Activated CD8-positive, alpha-beta memory T cell treated with anti-CD3 and anti-CD28 coated beads, Interleukin-2, amount 10 ng/mL, durations not matched to agents 7 days and 5 days (primary cell): ENCODE data around the gene KCNK5. TPM values are rescaled to one million over a fixed set of nuclear protein-coding genes. Genes with fewer than 3 reads are reported as not detected.

Experiments used
- ATAC-seq: fragments of 150-1000 bp; cut with Tn5 transposase; one replicate; pipeline ENCODE4 v1.10.0; 2021; ENCODE audit warnings: moderate library complexity
- CTCF ChIA-PET: fragments of 350-600 bp; sonication (Branson Sonifier 250); formaldehyde crosslinking; loops from one replicate; lab custom pipeline; 2021; ENCODE audit warnings: antibody characterized with exemption; lab: Charles Lee
- DNase-seq: peaks from one replicate; pipeline ENCODE4 v3.0.0-alpha.2; 2020
- H3K27ac Mint-ChIP-seq: one replicate; pipeline ENCODE4 v1.8.0; 2021; ENCODE audit warnings: mild to moderate bottlenecking, mixed read lengths
- H3K27me3 Mint-ChIP-seq: one replicate; pipeline ENCODE4 v1.8.0; 2021; ENCODE audit warnings: mixed read lengths
- H3K36me3 Mint-ChIP-seq: one replicate; pipeline ENCODE4 v1.8.0; 2021; ENCODE audit warnings: mild to moderate bottlenecking, mixed read lengths
- H3K4me1 Mint-ChIP-seq: one replicate; pipeline ENCODE4 v1.8.0; 2021; ENCODE audit warnings: mixed read lengths
- H3K4me3 Mint-ChIP-seq: one replicate; pipeline ENCODE4 v1.8.0; 2021; ENCODE audit warnings: mild to moderate bottlenecking, moderate library complexity, mixed read lengths
- H3K9me3 Mint-ChIP-seq: one replicate; pipeline ENCODE4 v1.8.0; 2022; ENCODE audit warnings: low read depth, mixed read lengths
- total RNA-seq, 2 experiments: library from RNA; stranded (reverse); gene quantifications; one replicate each; pipeline ENCODE4 v1.2.3, GENCODE V29; 2021

KCNK5 gene
- total RNA-seq, 2 experiments from 2014 or later, result 19.1 to 30.8 TPM

- CTCF ChIA-PET, result interaction anchor here (3.6 to 4.7 kb wide), 2 partner anchors 11 to 71 kb away, joined by 19 to 29 read pairs; no protein-coding TSS in a partner anchor
- no peak overlapping the region for H3K27ac Mint-ChIP-seq
- no peak for ATAC-seq
- no peak for DNase-seq
- peaks cover 6% of the 10 kb centered on the region for H3K36me3 Mint-ChIP-seq
- H3K4me3 Mint-ChIP-seq, result no peak overlapping the region
- peaks cover 20% of the 10 kb centered on the region for H3K4me1 Mint-ChIP-seq
- H3K9me3 Mint-ChIP-seq, result no peaks in the 10 kb centered on the region
- peaks cover 3% of the 10 kb centered on the region for H3K27me3 Mint-ChIP-seq
Measured at GRCh38 chr6:39231521-39232243, 2.4 kb upstream of the KCNK5 start.

GRCh38 chr6:39230654-39231035 lies 1.4 kb upstream of the KCNK5 start:
- DNase-seq (no peak), ATAC-seq (no peak)
- Mint-ChIP-seq H3K4me1 (peaks cover 26% of the 10 kb centered on the region), H3K9me3 (no peaks in the 10 kb centered on the region), H3K4me3 (no peak overlapping the region), H3K36me3 (peaks cover 14% of the 10 kb centered on the region), H3K27me3 (no peaks in the 10 kb centered on the region), H3K27ac (no peak overlapping the region)
- CTCF ChIA-PET, result interaction anchor here (0.8 to 4.7 kb wide), 5 partner anchors 10 to 78 kb away, joined by 3 to 29 read pairs (median 6); no protein-coding TSS in a partner anchor

- Mint-ChIP-seq H3K36me3 (peaks cover 30% of the 10 kb centered on the region), H3K27me3 (no peaks in the 10 kb centered on the region), H3K27ac (peak overlapping the region; percentile 98), H3K4me1 (peaks cover 48% of the 10 kb centered on the region), H3K9me3 (no peaks in the 10 kb centered on the region), H3K4me3 (peak overlapping the region; percentile 85)
- peak; percentile 56 for DNase-seq
- CTCF ChIA-PET, result interaction anchor here (0.6 to 4.7 kb wide), 10 partner anchors 8 to 116 kb away, joined by 3 to 29 read pairs (median 3); partner anchors contain the start of gene SAYSD1
- no peak for ATAC-seq
Measured at GRCh38 chr6:39228111-39228971, 934 bp downstream of the KCNK5 start.

GRCh38 chr6:39227476-39227875 lies 1.8 kb downstream of the KCNK5 start:
- CTCF ChIA-PET, result interaction anchor here (1.1 to 4.7 kb wide), 5 partner anchors 21 to 355 kb away, joined by 3 to 29 read pairs (median 3); no protein-coding TSS in a partner anchor
- H3K4me1 Mint-ChIP-seq, result peaks cover 57% of the 10 kb centered on the region
- H3K27ac Mint-ChIP-seq, result peak overlapping the region; percentile 98
- DNase-seq (no peak), ATAC-seq (no peak)
- no peaks in the 10 kb centered on the region for H3K27me3 Mint-ChIP-seq
- H3K9me3 Mint-ChIP-seq, result no peaks in the 10 kb centered on the region
- H3K36me3 Mint-ChIP-seq, result peaks cover 37% of the 10 kb centered on the region
- peak overlapping the region; percentile 85 for H3K4me3 Mint-ChIP-seq

- Mint-ChIP-seq H3K27ac (peak overlapping the region; percentile 98), H3K36me3 (peaks cover 44% of the 10 kb centered on the region), H3K27me3 (no peaks in the 10 kb centered on the region), H3K9me3 (no peaks in the 10 kb centered on the region), H3K4me1 (peaks cover 64% of the 10 kb centered on the region), H3K4me3 (peak overlapping the region; percentile 85)
- CTCF ChIA-PET, result interaction anchor here (1.1 to 1.6 kb wide), 2 partner anchors 36 to 354 kb away, joined by 3 to 5 read pairs; no protein-coding TSS in a partner anchor
- no peak for ATAC-seq
- no peak for DNase-seq
Measured at GRCh38 chr6:39226639-39227329, 2.5 kb downstream of the KCNK5 start.

GRCh38 chr6:39225946-39226437 lies 3.3 kb downstream of the KCNK5 start:
- peak overlapping the region; percentile 98 for H3K27ac Mint-ChIP-seq
- peaks cover 72% of the 10 kb centered on the region for H3K4me1 Mint-ChIP-seq
- H3K4me3 Mint-ChIP-seq, result peak overlapping the region; percentile 85
- peak; percentile 92 for DNase-seq
- H3K36me3 Mint-ChIP-seq, result peaks cover 48% of the 10 kb centered on the region
- no peaks in the 10 kb centered on the region for H3K27me3 Mint-ChIP-seq
- peak; percentile 43 for ATAC-seq
- CTCF ChIA-PET, result interaction anchor here (1.6 to 2.5 kb wide), 2 partner anchors 10 to 35 kb away, joined by 5 to 10 read pairs; no protein-coding TSS in a partner anchor
- H3K9me3 Mint-ChIP-seq, result no peaks in the 10 kb centered on the region

- CTCF ChIA-PET, result interaction anchor here (1.3 to 2.5 kb wide), 2 partner anchors 10 kb away, joined by 4 to 10 read pairs; no protein-coding TSS in a partner anchor
- Mint-ChIP-seq H3K27me3 (no peaks in the 10 kb centered on the region), H3K9me3 (no peaks in the 10 kb centered on the region), H3K4me3 (peak overlapping the region; percentile 85), H3K36me3 (peaks cover 48% of the 10 kb centered on the region), H3K27ac (peak overlapping the region; percentile 98), H3K4me1 (peaks cover 76% of the 10 kb centered on the region)
- DNase-seq (peak; percentile 68), ATAC-seq (peak; percentile 18)
Measured at GRCh38 chr6:39225543-39225942, 3.7 kb downstream of the KCNK5 start.

- CTCF ChIA-PET, result interaction anchor here (0.7 to 2.5 kb wide), 5 partner anchors 9 to 136 kb away, joined by 3 to 10 read pairs (median 4); no protein-coding TSS in a partner anchor
- Mint-ChIP-seq H3K27me3 (no peaks in the 10 kb centered on the region), H3K27ac (peak overlapping the region; percentile 98), H3K4me3 (peak overlapping the region; percentile 36), H3K9me3 (no peaks in the 10 kb centered on the region), H3K36me3 (peaks cover 49% of the 10 kb centered on the region), H3K4me1 (peaks cover 81% of the 10 kb centered on the region)
- DNase-seq (no peak), ATAC-seq (no peak)
Measured at GRCh38 chr6:39224523-39225182, 4.6 kb downstream of the KCNK5 start.

- H3K27me3 Mint-ChIP-seq, result no peaks in the 10 kb centered on the region
- CTCF ChIA-PET, result interaction anchor here (0.7 to 2.5 kb wide), 4 partner anchors 8 to 136 kb away, joined by 3 to 10 read pairs (median 4); no protein-coding TSS in a partner anchor
- no peaks in the 10 kb centered on the region for H3K9me3 Mint-ChIP-seq
- H3K4me1 Mint-ChIP-seq, result peaks cover 84% of the 10 kb centered on the region
- ATAC-seq (no peak), DNase-seq (no peak)
- H3K4me3 Mint-ChIP-seq, result peak overlapping the region; percentile 34
- H3K36me3 Mint-ChIP-seq, result peaks cover 51% of the 10 kb centered on the region
- H3K27ac Mint-ChIP-seq, result peak overlapping the region; percentile 72
Measured at GRCh38 chr6:39224011-39224410, 5.3 kb downstream of the KCNK5 start.

- peak overlapping the region; percentile 72 for H3K27ac Mint-ChIP-seq
- ATAC-seq, result no peak
- no peaks in the 10 kb centered on the region for H3K27me3 Mint-ChIP-seq
- H3K4me3 Mint-ChIP-seq, result peak overlapping the region; percentile 34
- DNase-seq, result no peak
- peaks cover 89% of the 10 kb centered on the region for H3K4me1 Mint-ChIP-seq
- H3K9me3 Mint-ChIP-seq, result no peaks in the 10 kb centered on the region
- H3K36me3 Mint-ChIP-seq, result peaks cover 51% of the 10 kb centered on the region
- CTCF ChIA-PET, result interaction anchor here (2.5 kb wide), 1 partner anchor 8 kb away, joined by 10 read pairs; no protein-coding TSS in a partner anchor
Measured at GRCh38 chr6:39223555-39223954, 5.7 kb downstream of the KCNK5 start.

GRCh38 chr6:39223061-39223460 lies 6.2 kb downstream of the KCNK5 start:
- Mint-ChIP-seq H3K27ac (peak overlapping the region; percentile 70), H3K4me3 (no peak overlapping the region), H3K36me3 (peaks cover 51% of the 10 kb centered on the region)

More at GRCh38 chr6:39223061-39223460, 6.2 kb downstream of the KCNK5 start:
- Mint-ChIP-seq H3K4me1 (peaks cover 93% of the 10 kb centered on the region), H3K27me3 (no peaks in the 10 kb centered on the region), H3K9me3 (no peaks in the 10 kb centered on the region)
- CTCF ChIA-PET, result no interaction called here
- DNase-seq, result no peak
- no peak for ATAC-seq
